Neutrophil (primary cell): ENCODE results near the gene ANP32A.

Source experiments
- H3K27ac ChIP-seq: fragments of 200-600 bp; sonication (generic); 2 replicates; pipeline ENCODE4 v1.5.1; 2016; ENCODE audit warnings: mild to moderate bottlenecking, moderate library complexity
- H3K27me3 ChIP-seq: fragments of 200-600 bp; sonication (generic); 2 replicates; pipeline ENCODE4 v1.6.0; 2016; ENCODE audit warnings: mild to moderate bottlenecking
- H3K36me3 ChIP-seq: fragments of 200-600 bp; sonication (generic); 2 replicates; pipeline ENCODE4 v1.5.1; 2017
- H3K4me1 ChIP-seq, 2 experiments: fragments of 200-600 bp in 1 of 2; sonication (generic) in 1 of 2; 1 replicate in 1 of 2; 2 replicates in 1 of 2; pipeline versions ENCODE4 v1.5.1 to v1.6.1; 2013 to 2016; ENCODE audit warnings: low read depth in 1 of 2, low read length in 1 of 2, mild to moderate bottlenecking in 1 of 2, moderate library complexity in 1 of 2; ENCODE audit not compliant: control insufficient read depth in 1 of 2, insufficient read depth in 1 of 2
- H3K4me3 ChIP-seq, 2 experiments: fragments of 200-600 bp in 1 of 2; sonication (generic) in 1 of 2; 1 replicate in 1 of 2; 2 replicates in 1 of 2; pipeline ENCODE4 v1.5.1; 2013 to 2016; ENCODE audit warnings: low read depth in 1 of 2, low read length in 1 of 2, mild to moderate bottlenecking in 1 of 2, moderate library complexity in 1 of 2
- H3K9me3 ChIP-seq: fragments of 200-600 bp; sonication (generic); 2 replicates; pipeline ENCODE4 v1.5.1; 2016
- TF ChIP-seq, protein P1 (sequence below): fragments of 200-600 bp; sonication (generic); IDR thresholded peaks from 2 replicates; pipeline ENCODE4 v1.5.1; 2016; ENCODE audit warnings: antibody characterized with exemption

The ANP32A gene

DNA sequence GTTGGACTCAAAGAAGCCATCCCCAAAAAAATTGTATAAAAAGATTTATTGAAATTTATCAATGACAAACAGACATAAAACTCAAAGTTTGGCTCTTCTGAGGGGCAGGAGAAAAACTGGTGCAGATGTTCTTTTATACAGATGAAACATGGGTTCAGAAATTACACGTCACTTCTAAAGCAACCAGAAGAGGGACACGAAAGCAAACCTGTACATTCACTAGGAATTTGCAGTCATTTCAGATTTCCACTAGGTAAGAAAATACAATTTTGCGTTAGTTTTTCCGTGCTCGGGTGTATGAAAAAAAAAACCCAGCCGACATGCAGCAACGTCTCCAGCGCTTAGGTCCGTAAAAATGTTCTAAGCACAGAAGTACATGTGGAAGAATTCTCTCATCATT lies 41.8 kb downstream of the ANP32A start:
- H3K4me1 ChIP-seq = peaks cover 66 to 71% of the 10 kb centered on the region in 2 experiments
- no peaks in the 10 kb centered on the region for H3K9me3 ChIP-seq
- peak overlapping the region; percentile 98 for H3K27ac ChIP-seq
- H3K36me3 ChIP-seq = peaks cover 33% of the 10 kb centered on the region
- TF ChIP-seq, protein P1, sequence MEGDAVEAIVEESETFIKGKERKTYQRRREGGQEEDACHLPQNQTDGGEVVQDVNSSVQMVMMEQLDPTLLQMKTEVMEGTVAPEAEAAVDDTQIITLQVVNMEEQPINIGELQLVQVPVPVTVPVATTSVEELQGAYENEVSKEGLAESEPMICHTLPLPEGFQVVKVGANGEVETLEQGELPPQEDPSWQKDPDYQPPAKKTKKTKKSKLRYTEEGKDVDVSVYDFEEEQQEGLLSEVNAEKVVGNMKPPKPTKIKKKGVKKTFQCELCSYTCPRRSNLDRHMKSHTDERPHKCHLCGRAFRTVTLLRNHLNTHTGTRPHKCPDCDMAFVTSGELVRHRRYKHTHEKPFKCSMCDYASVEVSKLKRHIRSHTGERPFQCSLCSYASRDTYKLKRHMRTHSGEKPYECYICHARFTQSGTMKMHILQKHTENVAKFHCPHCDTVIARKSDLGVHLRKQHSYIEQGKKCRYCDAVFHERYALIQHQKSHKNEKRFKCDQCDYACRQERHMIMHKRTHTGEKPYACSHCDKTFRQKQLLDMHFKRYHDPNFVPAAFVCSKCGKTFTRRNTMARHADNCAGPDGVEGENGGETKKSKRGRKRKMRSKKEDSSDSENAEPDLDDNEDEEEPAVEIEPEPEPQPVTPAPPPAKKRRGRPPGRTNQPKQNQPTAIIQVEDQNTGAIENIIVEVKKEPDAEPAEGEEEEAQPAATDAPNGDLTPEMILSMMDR = no peak
- peak overlapping the region in 1 of 2 experiments; percentile 77 for H3K4me3 ChIP-seq
- no peaks in the 10 kb centered on the region for H3K27me3 ChIP-seq

GRCh38 chr15:68776477-68777270 lies 44.0 kb downstream of the ANP32A start:
- peak overlapping the region; percentile 98 for H3K27ac ChIP-seq
- TF ChIP-seq, protein P1 = no peak
- H3K36me3 ChIP-seq = peaks cover 32% of the 10 kb centered on the region
- H3K27me3 ChIP-seq = no peaks in the 10 kb centered on the region
- H3K4me3 ChIP-seq = no peak overlapping the region
- H3K4me1 ChIP-seq = peaks cover 50% of the 10 kb centered on the region in 2 experiments
- no peaks in the 10 kb centered on the region for H3K9me3 ChIP-seq

GRCh38 chr15:68775671-68776476 lies 44.8 kb downstream of the ANP32A start:
- Histone ChIP-seq H3K27me3 (no peaks in the 10 kb centered on the region), H3K36me3 (peaks cover 32% of the 10 kb centered on the region), H3K4me1 (peaks cover 44 to 49% of the 10 kb centered on the region in 2 experiments), H3K27ac (peak overlapping the region; percentile 98), H3K4me3 (no peak overlapping the region), H3K9me3 (no peaks in the 10 kb centered on the region)
- TF ChIP-seq, protein P1 = no peak

DNA sequence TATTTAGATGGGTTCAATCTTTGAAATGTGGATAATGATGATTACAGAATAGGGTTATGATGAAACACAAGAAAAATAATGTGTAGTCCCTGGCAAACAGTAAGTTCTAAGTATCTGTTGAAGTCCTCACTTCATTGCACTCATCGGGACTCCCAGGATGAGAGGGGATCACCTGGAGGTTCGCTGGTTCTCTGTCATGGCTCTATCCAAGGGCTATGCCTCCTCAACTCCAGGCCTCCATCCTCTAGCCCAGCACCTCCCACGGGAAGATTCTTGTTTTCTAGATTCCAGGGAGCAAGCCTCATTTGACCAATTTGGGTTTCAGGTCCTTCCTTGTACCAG lies 45.5 kb downstream of the ANP32A start:
- Histone ChIP-seq H3K27ac (peak overlapping the region; percentile 98), H3K4me3 (no peak overlapping the region), H3K9me3 (no peaks in the 10 kb centered on the region), H3K27me3 (no peaks in the 10 kb centered on the region), H3K4me1 (peaks cover 40 to 47% of the 10 kb centered on the region in 2 experiments), H3K36me3 (peaks cover 29% of the 10 kb centered on the region)
- TF ChIP-seq, protein P1 = no peak

DNA sequence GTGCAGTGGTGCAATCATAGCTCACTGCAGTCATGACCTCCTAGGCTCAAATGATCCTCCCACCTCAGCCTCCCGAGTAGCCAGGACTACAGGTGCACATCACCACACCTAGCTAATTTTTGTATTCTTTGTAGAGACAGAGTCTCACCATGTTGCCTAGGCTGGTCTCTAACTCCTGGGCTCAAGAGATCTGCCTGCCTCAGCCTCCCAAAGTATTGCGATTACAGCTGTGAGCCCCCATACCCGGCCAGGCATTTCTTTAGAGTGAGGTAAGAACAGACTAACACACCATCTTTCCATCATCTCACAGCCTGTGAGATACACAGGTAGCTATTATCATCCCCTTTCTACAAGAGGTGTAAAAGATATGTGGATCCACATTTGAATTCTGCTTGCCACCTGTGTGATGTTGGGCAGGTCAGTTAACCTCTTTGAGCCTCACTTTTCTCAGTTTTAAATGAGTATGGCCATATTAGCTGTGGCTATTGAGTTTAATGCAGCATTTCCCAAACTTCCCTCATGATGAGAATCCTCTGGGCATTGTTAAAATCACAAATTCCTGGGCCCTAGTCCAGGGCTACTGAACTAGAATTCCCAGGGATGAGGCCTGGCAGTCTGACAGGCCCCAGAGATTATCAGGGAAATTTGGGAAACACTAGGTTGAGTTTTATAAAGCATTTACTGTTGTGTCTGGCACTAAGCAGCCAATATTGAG lies 46.0 kb downstream of the ANP32A start:
- TF ChIP-seq, protein P1 = no peak

More for the DNA sequence above, 46.0 kb downstream of the ANP32A start:
- Histone ChIP-seq H3K4me3 (no peak overlapping the region), H3K27me3 (no peaks in the 10 kb centered on the region), H3K9me3 (no peaks in the 10 kb centered on the region), H3K27ac (peak overlapping the region; percentile 98), H3K4me1 (peaks cover 37 to 46% of the 10 kb centered on the region in 2 experiments), H3K36me3 (peaks cover 24% of the 10 kb centered on the region)
